ENCODE results near the gene RALB.

DNA sequence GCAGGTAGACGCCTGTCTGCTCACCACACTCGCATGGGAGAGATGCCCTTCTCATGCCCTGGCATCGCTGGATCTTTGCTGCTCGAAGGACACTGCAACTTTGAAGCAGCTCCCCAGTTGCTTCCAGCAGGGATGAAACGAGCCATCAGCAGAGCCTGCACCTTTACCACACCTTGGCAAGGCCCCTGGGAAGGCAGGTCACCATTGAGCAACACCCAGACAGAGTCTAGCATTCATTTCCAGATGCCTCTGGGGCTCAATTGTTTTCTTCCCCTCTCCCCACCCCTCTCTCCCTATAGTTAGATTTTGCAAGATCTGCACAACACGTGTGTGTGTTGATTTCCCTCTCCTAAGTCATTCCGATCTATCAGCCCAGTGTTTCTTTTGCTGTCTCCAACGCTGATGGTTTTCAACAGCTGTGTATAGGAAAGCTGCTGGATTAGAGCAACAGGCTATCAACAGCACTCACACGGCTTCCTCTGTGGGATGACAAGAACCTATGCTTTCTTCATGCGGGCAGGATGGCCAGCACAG lies 67.7 kb downstream of the RALB start:
- TF ChIP-seq CTCF (IDR thresholded peaks at IDR 0.05) (no peak), POLR2A (IDR thresholded peaks at IDR 0.05) (no peak), EP300 (IDR thresholded peaks at IDR 0.05) (no peak)
